Measurements from ENCODE around the gene LRRN2.
A peak's percentile ranks its signal among the peaks of the same experiment; 100 is the strongest.

Gene LRRN2

GRCh38 chr1:204713541-204713940 lies 28.0 kb upstream of the LRRN2 start:
- peak overlapping the region; percentile 26 to 62 for H3K27ac ChIP-seq (ENCODE audit: low read depth in 2 of 2, low read length in 2 of 2)
- peaks cover 26 to 45% of the 10 kb centered on the region in 2 donors for H3K4me1 ChIP-seq (ENCODE audit: control insufficient read depth in 2 of 2, insufficient read depth in 2 of 2, low read length in 2 of 2)
- H3K9ac ChIP-seq (ENCODE audit: low read depth in 1 of 2, low read length in 2 of 2), result no peak overlapping the region
- no peaks in the 10 kb centered on the region for H3K36me3 ChIP-seq (ENCODE audit: control insufficient read depth in 2 of 2, insufficient read depth in 2 of 2, low read length in 2 of 2)
- peaks cover 0 to 6% of the 10 kb centered on the region in 2 donors for H3K27me3 ChIP-seq (ENCODE audit: control insufficient read depth in 2 of 2, insufficient read depth in 2 of 2, low read length in 2 of 2)
- no peaks in the 10 kb centered on the region for H3K9me3 ChIP-seq (ENCODE audit: control insufficient read depth in 2 of 2, low read length in 2 of 2)
- H3K4me3 ChIP-seq (ENCODE audit: low read length in 2 of 2), result no peak overlapping the region

DNA sequence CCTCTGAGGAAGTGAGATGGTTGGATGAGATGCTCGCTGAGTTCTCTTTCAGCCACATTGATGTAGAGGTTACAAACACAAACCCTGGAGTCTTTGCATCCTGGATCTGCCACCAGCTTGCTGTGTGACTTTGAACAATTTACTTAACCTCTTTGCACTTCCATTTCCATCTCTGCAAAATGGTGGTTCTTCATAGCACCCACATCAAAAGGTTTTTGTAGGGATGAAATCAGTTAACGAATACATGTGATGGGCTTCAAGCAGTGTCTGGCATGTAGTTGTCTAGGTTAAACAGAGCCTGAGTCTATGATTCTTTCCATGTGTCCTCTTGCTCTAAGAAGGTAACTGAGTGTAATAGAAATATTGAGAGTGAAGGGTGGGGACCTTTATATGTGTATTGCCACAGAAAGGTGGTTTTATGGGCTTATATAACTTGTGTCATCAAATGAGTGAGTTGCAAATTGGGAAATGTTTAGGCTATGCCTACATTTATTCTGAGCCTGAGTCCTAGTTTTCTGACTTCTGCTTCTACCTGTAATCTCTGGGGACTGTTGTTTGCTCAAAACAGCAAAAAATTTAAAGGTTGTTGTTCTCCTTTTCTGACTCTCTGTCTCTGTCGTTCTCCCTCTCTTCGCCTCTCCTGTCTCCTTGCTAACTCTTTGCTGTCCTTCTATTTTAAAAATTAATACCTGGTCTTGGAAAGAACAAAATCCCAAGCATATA lies 27.3 kb upstream of the LRRN2 start:
- Histone ChIP-seq H3K9ac (ENCODE audit: low read depth in 1 of 2, low read length in 2 of 2) (no peak overlapping the region), H3K9me3 (ENCODE audit: control insufficient read depth in 2 of 2, low read length in 2 of 2) (no peaks in the 10 kb centered on the region), H3K4me1 (ENCODE audit: control insufficient read depth in 2 of 2, insufficient read depth in 2 of 2, low read length in 2 of 2) (peaks cover 26 to 45% of the 10 kb centered on the region in 2 donors), H3K36me3 (ENCODE audit: control insufficient read depth in 2 of 2, insufficient read depth in 2 of 2, low read length in 2 of 2) (no peaks in the 10 kb centered on the region), H3K27ac (ENCODE audit: low read depth in 2 of 2, low read length in 2 of 2) (peak overlapping the region; percentile 62 to 65), H3K27me3 (ENCODE audit: control insufficient read depth in 2 of 2, insufficient read depth in 2 of 2, low read length in 2 of 2) (peaks cover 0 to 6% of the 10 kb centered on the region in 2 donors), H3K4me3 (ENCODE audit: low read length in 2 of 2) (peak overlapping the region; percentile 6 to 43)

DNA sequence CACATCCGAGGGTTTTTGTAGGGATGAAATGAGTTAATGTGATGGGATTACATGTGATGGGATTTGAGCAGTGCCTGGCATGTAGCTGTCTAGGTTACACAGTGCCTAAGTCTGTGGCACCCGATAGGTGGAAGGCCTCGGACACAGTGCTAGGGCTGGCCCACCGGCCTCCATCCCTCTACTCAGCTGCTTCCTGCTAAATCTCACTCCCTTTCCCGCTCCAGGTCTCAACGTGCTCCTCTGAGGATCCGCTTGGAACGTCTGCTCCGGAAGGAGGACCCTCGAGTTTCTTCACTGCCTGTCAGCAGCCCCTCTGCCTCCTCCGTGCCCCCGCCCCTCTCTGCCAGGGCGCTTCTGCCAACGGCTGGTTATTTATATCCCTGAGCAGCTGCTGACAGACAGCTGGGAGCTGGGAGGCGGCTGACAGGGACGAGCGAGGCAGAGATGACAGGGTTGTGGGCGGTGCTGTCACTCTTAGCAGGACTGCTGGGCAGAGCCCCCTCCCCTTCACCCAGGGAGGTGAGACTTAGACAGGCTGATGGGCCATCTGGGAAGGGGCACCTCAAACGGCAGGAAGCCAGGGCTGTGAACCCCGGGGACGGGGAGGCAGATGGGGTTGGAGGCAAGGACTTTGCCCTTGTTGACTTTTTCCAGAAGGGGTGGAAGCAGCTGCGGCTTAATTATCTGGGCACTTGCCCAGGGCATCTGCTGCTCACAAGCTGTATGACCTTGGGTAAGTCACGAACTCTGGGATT lies 26.6 kb upstream of the LRRN2 start:
- Histone ChIP-seq H3K9me3 (ENCODE audit: control insufficient read depth in 2 of 2, low read length in 2 of 2) (no peaks in the 10 kb centered on the region), H3K4me1 (ENCODE audit: control insufficient read depth in 2 of 2, insufficient read depth in 2 of 2, low read length in 2 of 2) (peaks cover 26 to 45% of the 10 kb centered on the region in 2 donors), H3K36me3 (ENCODE audit: control insufficient read depth in 2 of 2, insufficient read depth in 2 of 2, low read length in 2 of 2) (no peaks in the 10 kb centered on the region), H3K4me3 (ENCODE audit: low read length in 2 of 2) (peak overlapping the region; percentile 32 to 43), H3K27me3 (ENCODE audit: control insufficient read depth in 2 of 2, insufficient read depth in 2 of 2, low read length in 2 of 2) (peaks cover 0 to 6% of the 10 kb centered on the region in 2 donors), H3K9ac (ENCODE audit: low read depth in 1 of 2, low read length in 2 of 2) (peak overlapping the region in 1 of 2 donors; percentile 0), H3K27ac (ENCODE audit: low read depth in 2 of 2, low read length in 2 of 2) (peak overlapping the region; percentile 50 to 65)

DNA sequence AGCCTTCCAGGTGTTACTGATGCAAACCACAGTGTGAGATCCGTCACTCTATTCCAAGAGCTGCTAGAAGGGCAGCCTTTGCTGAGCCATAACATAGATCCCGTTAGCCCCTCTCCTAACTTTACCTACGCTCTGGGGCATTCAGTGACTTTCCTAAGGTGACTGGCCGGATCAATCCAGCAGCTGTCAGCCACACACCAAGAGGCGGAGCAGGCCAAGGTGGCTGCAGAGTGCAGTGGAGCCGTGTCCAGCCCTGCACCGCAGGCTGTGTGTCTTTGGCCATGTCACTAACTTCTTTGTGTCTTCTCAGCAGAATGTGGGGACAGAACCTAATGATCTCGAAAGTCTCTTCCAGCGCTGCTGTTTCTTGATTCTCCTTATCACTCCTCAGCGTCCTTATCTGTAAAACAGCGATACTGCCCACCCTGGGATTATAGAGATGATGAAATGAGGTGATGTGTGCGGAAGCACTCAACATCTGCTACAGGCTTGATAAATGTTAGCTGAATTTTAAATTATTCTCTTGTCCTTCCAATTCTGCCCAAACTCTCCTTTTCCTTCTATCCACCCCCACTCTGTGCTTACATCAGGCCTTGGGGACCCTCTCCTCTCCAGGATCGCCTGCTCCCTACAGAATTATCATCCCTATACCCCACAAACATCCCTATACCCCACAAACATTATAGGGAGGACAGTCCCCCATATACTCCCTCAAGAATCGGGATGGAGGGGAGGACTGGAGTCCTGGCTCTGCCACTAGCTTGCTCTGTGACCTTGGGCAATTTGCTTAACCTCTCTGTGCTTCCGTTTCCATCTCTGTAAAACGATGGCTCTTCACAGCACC lies 25.8 kb upstream of the LRRN2 start:
- no peak overlapping the region for H3K9ac ChIP-seq (ENCODE audit: low read depth in 1 of 2, low read length in 2 of 2)
- no peak overlapping the region for H3K4me3 ChIP-seq (ENCODE audit: low read length in 2 of 2)
- peaks cover 24 to 37% of the 10 kb centered on the region in 2 donors for H3K4me1 ChIP-seq (ENCODE audit: control insufficient read depth in 2 of 2, insufficient read depth in 2 of 2, low read length in 2 of 2)
- no peaks in the 10 kb centered on the region for H3K36me3 ChIP-seq (ENCODE audit: control insufficient read depth in 2 of 2, insufficient read depth in 2 of 2, low read length in 2 of 2)
- H3K27ac ChIP-seq (ENCODE audit: low read depth in 2 of 2, low read length in 2 of 2), result peak overlapping the region; percentile 50 to 65
- peaks cover 0 to 6% of the 10 kb centered on the region in 2 donors for H3K27me3 ChIP-seq (ENCODE audit: control insufficient read depth in 2 of 2, insufficient read depth in 2 of 2, low read length in 2 of 2)
- H3K9me3 ChIP-seq (ENCODE audit: control insufficient read depth in 2 of 2, low read length in 2 of 2), result no peaks in the 10 kb centered on the region

GRCh38 chr1:204709960-204710912 lies 24.7 kb upstream of the LRRN2 start:
- H3K4me3 ChIP-seq (ENCODE audit: low read length in 2 of 2), result no peak overlapping the region
- no peak overlapping the region for H3K9ac ChIP-seq (ENCODE audit: low read depth in 1 of 2, low read length in 2 of 2)
- no peaks in the 10 kb centered on the region for H3K9me3 ChIP-seq (ENCODE audit: control insufficient read depth in 2 of 2, low read length in 2 of 2)
- H3K36me3 ChIP-seq (ENCODE audit: control insufficient read depth in 2 of 2, insufficient read depth in 2 of 2, low read length in 2 of 2), result no peaks in the 10 kb centered on the region
- H3K4me1 ChIP-seq (ENCODE audit: control insufficient read depth in 2 of 2, insufficient read depth in 2 of 2, low read length in 2 of 2), result peaks cover 23 to 31% of the 10 kb centered on the region in 2 donors
- no peak overlapping the region for H3K27ac ChIP-seq (ENCODE audit: low read depth in 2 of 2, low read length in 2 of 2)
- H3K27me3 ChIP-seq (ENCODE audit: control insufficient read depth in 2 of 2, insufficient read depth in 2 of 2, low read length in 2 of 2), result peaks cover 0 to 6% of the 10 kb centered on the region in 2 donors

- H3K4me3 ChIP-seq (ENCODE audit: low read length in 2 of 2), result no peak overlapping the region
- no peaks in the 10 kb centered on the region for H3K36me3 ChIP-seq (ENCODE audit: control insufficient read depth in 2 of 2, insufficient read depth in 2 of 2, low read length in 2 of 2)
These were observed 23.5 kb upstream of the LRRN2 start for GRCh38 chr1:204709021-204709420.

GRCh38 chr1:204706838-204707509 lies 21.4 kb upstream of the LRRN2 start:
- Histone ChIP-seq H3K36me3 (ENCODE audit: control insufficient read depth in 2 of 2, insufficient read depth in 2 of 2, low read length in 2 of 2) (no peaks in the 10 kb centered on the region), H3K9ac (ENCODE audit: low read depth in 1 of 2, low read length in 2 of 2) (no peak overlapping the region), H3K27me3 (ENCODE audit: control insufficient read depth in 2 of 2, insufficient read depth in 2 of 2, low read length in 2 of 2) (peaks cover 0 to 4% of the 10 kb centered on the region in 2 donors), H3K27ac (ENCODE audit: low read depth in 2 of 2, low read length in 2 of 2) (no peak overlapping the region), H3K9me3 (ENCODE audit: control insufficient read depth in 2 of 2, low read length in 2 of 2) (no peaks in the 10 kb centered on the region), H3K4me3 (ENCODE audit: low read length in 2 of 2) (no peak overlapping the region), H3K4me1 (ENCODE audit: control insufficient read depth in 2 of 2, insufficient read depth in 2 of 2, low read length in 2 of 2) (peaks cover 8 to 20% of the 10 kb centered on the region in 2 donors)

More at GRCh38 chr1:204709021-204709420, 23.5 kb upstream of the LRRN2 start:
- no peak overlapping the region for H3K9ac ChIP-seq (ENCODE audit: low read depth in 1 of 2, low read length in 2 of 2)
- no peak overlapping the region for H3K27ac ChIP-seq (ENCODE audit: low read depth in 2 of 2, low read length in 2 of 2)
- peaks cover 19 to 31% of the 10 kb centered on the region in 2 donors for H3K4me1 ChIP-seq (ENCODE audit: control insufficient read depth in 2 of 2, insufficient read depth in 2 of 2, low read length in 2 of 2)
- H3K9me3 ChIP-seq (ENCODE audit: control insufficient read depth in 2 of 2, low read length in 2 of 2), result no peaks in the 10 kb centered on the region
- H3K27me3 ChIP-seq (ENCODE audit: control insufficient read depth in 2 of 2, insufficient read depth in 2 of 2, low read length in 2 of 2), result peaks cover 0 to 6% of the 10 kb centered on the region in 2 donors

DNA sequence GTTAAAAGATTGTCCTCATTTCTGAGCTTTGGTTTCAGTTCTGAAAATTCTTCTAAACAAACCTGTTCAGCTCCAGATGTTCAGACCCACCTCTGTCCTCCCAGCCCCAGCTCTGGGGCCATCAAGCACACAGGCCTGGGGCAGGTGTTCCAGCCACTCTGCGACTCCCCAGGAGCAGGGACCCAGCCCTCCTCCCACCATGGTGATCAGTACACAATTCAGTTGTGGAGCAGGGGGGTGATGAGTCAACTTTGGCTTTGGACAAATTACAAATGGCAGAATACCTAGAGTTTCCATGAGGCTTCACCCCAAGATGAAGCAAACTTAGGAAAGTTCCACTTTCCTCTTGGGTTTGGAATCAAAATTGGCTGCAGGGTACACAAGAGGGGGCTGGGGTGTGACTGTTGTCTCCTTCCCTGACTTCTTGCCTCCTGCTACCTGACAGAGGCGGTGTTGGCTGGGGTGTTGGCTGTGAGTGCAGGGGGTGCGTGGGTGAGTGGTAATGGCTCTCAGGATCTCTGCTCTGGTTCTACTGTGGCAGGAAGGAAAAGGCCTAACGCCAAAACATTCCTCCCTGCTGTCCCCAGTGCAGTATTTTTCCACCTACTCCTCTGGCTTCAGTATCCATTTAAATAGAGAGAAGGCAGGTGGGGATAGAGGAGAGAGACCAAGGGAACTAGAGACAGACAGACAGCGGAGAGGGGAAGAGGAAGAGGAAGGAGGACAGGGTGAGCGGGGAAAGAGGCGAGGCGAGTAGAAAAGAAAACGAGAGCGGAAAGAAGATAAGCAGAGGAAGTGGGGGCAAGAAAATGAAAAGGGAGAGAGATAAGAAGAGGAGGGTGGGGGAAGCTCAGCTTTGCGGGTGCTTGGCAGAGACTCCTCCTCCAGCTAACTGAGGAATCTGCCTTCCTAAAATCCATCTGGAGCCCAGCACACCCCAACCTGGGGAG lies 20.6 kb upstream of the LRRN2 start:
- Histone ChIP-seq H3K4me1 (ENCODE audit: control insufficient read depth in 2 of 2, insufficient read depth in 2 of 2, low read length in 2 of 2) (peaks cover 5 to 12% of the 10 kb centered on the region in 2 donors), H3K27me3 (ENCODE audit: control insufficient read depth in 2 of 2, insufficient read depth in 2 of 2, low read length in 2 of 2) (no peaks in the 10 kb centered on the region)

More for the DNA sequence above, 20.6 kb upstream of the LRRN2 start:
- Histone ChIP-seq H3K9ac (ENCODE audit: low read depth in 1 of 2, low read length in 2 of 2) (no peak overlapping the region), H3K27ac (ENCODE audit: low read depth in 2 of 2, low read length in 2 of 2) (no peak overlapping the region), H3K36me3 (ENCODE audit: control insufficient read depth in 2 of 2, insufficient read depth in 2 of 2, low read length in 2 of 2) (no peaks in the 10 kb centered on the region), H3K9me3 (ENCODE audit: control insufficient read depth in 2 of 2, low read length in 2 of 2) (no peaks in the 10 kb centered on the region), H3K4me3 (ENCODE audit: low read length in 2 of 2) (no peak overlapping the region)
